GM23338 (cell line): ENCODE results near the gene EGLN2. TPM values are rescaled to one million over a fixed set of nuclear protein-coding genes. Genes with fewer than 3 reads are reported as not detected.
A peak's percentile ranks its signal among the peaks of the same experiment; 100 is the strongest.

Experiments used
- ATAC-seq: fragments of 200-7000 bp; cut with Tn5 transposase; 3 replicates; pipeline ENCODE4 v1.9.1; 2020
- DNase-seq: peaks from one replicate; pipeline ENCODE4 v3.0.0-alpha.2; 2015; ENCODE audit warnings: low spot score
- H2AFZ ChIP-seq: fragments of 200-600 bp; sonication (generic); 2 replicates; pipeline ENCODE4 v1.8.0; 2016; ENCODE audit warnings: antibody characterized with exemption, mild to moderate bottlenecking, moderate library complexity
- H3F3A ChIP-seq: fragments of 200-600 bp; sonication (generic); replicated peaks from 2 replicates; pipeline ENCODE4 v1.8.0; 2017; ENCODE audit warnings: antibody characterized with exemption, mixed run types, low read depth
- H3K27ac ChIP-seq: fragments of 200-600 bp; sonication (generic); 2 replicates; pipeline ENCODE4 v1.6.1; 2016; ENCODE audit warnings: low read depth
- H3K27me3 ChIP-seq: fragments of 200-600 bp; sonication (generic); 2 replicates; pipeline ENCODE4 v1.8.0; 2016; ENCODE audit warnings: mild to moderate bottlenecking, mixed run types, moderate library complexity; ENCODE audit not compliant: insufficient read depth
- H3K36me3 ChIP-seq: fragments of 200-600 bp; sonication (generic); 2 replicates; pipeline ENCODE4 v1.8.0; 2016; ENCODE audit warnings: mild to moderate bottlenecking; ENCODE audit not compliant: insufficient read depth
- H3K4me1 ChIP-seq: fragments of 200-600 bp; sonication (generic); 2 replicates; pipeline ENCODE4 v1.8.0; 2016; ENCODE audit warnings: mild to moderate bottlenecking, moderate library complexity; ENCODE audit not compliant: insufficient read depth
- H3K4me2 ChIP-seq: fragments of 200-600 bp; sonication (generic); 2 replicates; pipeline ENCODE4 v1.7.1; 2017; ENCODE audit warnings: mixed run types
- H3K4me3 ChIP-seq: fragments of 200-600 bp; sonication (generic); 2 replicates; pipeline ENCODE4 v1.6.1; 2016; ENCODE audit warnings: mixed run types
- H3K79me2 ChIP-seq: fragments of 200-600 bp; sonication (generic); replicated peaks from 2 replicates; pipeline ENCODE4 v1.8.0; 2017; ENCODE audit warnings: mild to moderate bottlenecking; ENCODE audit not compliant: insufficient read depth
- H3K9me2 ChIP-seq: fragments of 200-600 bp; sonication (generic); 2 replicates; pipeline ENCODE4 v1.8.0; 2017; ENCODE audit not compliant: insufficient read depth
- H4K20me1 ChIP-seq: fragments of 200-600 bp; sonication (generic); replicated peaks from 2 replicates; pipeline ENCODE4 v1.8.0; 2017; ENCODE audit warnings: mild to moderate bottlenecking; ENCODE audit not compliant: insufficient read depth
- H3K27ac Mint-ChIP-seq: 2 replicates; pipeline ENCODE4 v1.8.0; 2020; ENCODE audit warnings: inconsistent platforms, mild to moderate bottlenecking, moderate library complexity, mixed read lengths
- H3K27me3 Mint-ChIP-seq: 3 replicates; pipeline ENCODE4 v1.8.0; 2022; ENCODE audit warnings: low read depth, mild to moderate bottlenecking, moderate library complexity, mixed read lengths, inconsistent platforms; ENCODE audit not compliant: insufficient read depth, poor library complexity
- H3K36me3 Mint-ChIP-seq: 3 replicates; pipeline ENCODE4 v1.8.0; 2021; ENCODE audit warnings: low read depth, mild to moderate bottlenecking, inconsistent platforms, moderate library complexity, mixed read lengths
- H3K4me1 Mint-ChIP-seq: 3 replicates; pipeline ENCODE4 v1.8.0; 2020; ENCODE audit warnings: mild to moderate bottlenecking, inconsistent platforms, mixed read lengths
- H3K4me3 Mint-ChIP-seq: 3 replicates; pipeline ENCODE4 v1.8.0; 2021; ENCODE audit warnings: moderate library complexity, mild to moderate bottlenecking, inconsistent platforms, mixed read lengths
- H3K9me3 Mint-ChIP-seq: 3 replicates; pipeline ENCODE4 v1.8.0; 2020; ENCODE audit warnings: moderate library complexity, mild to moderate bottlenecking, inconsistent platforms, mixed read lengths
- ETS1 ChIP-seq: IDR thresholded peaks from 2 replicates; pipeline ENCODE4 v1.6.1; 2016; ENCODE audit warnings: antibody characterized with exemption
- EZH2 ChIP-seq: fragments of 200-600 bp; sonication (generic); IDR thresholded peaks from one replicate; pipeline ENCODE4 v1.8.0; 2017; ENCODE audit warnings: antibody characterized with exemption, mild to moderate bottlenecking, low read depth; ENCODE audit not compliant: unreplicated experiment
- EZH2phosphoT487 ChIP-seq: fragments of 200-600 bp; sonication (generic); IDR thresholded peaks from one replicate; pipeline ENCODE4 v1.8.1; 2018; ENCODE audit warnings: antibody characterized with exemption; ENCODE audit not compliant: unreplicated experiment
- STAT1 ChIP-seq: IDR thresholded peaks from one replicate; pipeline ENCODE4 v1.6.1; 2016; ENCODE audit warnings: antibody characterized with exemption; ENCODE audit not compliant: unreplicated experiment
- polyA plus RNA-seq: library from polyadenylated mRNA; unstranded; fragments of >200 nt; fragmentation: Nextera tagmentation; extraction: Ambion mirVana; gene quantifications from 2 replicates; pipeline ENCODE4 v1.2.1, GENCODE V29; 2016
- total RNA-seq: library from RNA; depleted of rRNA; stranded (reverse); fragments of >200 nt; shearing (Covaris generic); gene quantifications from 2 replicates; pipeline ENCODE4 v1.2.3, GENCODE V29; 2014
- TF ChIP-seq, protein P1 (sequence below): IDR thresholded peaks from one replicate; pipeline ENCODE4 v1.6.1; 2018; ENCODE audit warnings: antibody characterized with exemption; ENCODE audit not compliant: unreplicated experiment
- TF ChIP-seq, protein P2 (sequence below), 2 experiments: fragments of 200-600 bp in 1 of 2; sonication (generic) in 1 of 2; conservative IDR thresholded peaks; 2 replicates each; pipeline versions ENCODE4 v1.5.1 to v1.6.1; 2016 to 2017; ENCODE audit warnings: antibody characterized with exemption in 2 of 2, low read depth in 2 of 2, mild to moderate bottlenecking in 2 of 2, moderate library complexity in 1 of 2

The EGLN2 gene
- total and polyA plus RNA-seq, 2 experiments from 2014 or later = 59.9 to 118 TPM

GRCh38 chr19:40777937-40778705 lies 20.9 kb upstream of the EGLN2 start, which contains the start of gene RAB4B (continued):
- TF ChIP-seq, protein P1, sequence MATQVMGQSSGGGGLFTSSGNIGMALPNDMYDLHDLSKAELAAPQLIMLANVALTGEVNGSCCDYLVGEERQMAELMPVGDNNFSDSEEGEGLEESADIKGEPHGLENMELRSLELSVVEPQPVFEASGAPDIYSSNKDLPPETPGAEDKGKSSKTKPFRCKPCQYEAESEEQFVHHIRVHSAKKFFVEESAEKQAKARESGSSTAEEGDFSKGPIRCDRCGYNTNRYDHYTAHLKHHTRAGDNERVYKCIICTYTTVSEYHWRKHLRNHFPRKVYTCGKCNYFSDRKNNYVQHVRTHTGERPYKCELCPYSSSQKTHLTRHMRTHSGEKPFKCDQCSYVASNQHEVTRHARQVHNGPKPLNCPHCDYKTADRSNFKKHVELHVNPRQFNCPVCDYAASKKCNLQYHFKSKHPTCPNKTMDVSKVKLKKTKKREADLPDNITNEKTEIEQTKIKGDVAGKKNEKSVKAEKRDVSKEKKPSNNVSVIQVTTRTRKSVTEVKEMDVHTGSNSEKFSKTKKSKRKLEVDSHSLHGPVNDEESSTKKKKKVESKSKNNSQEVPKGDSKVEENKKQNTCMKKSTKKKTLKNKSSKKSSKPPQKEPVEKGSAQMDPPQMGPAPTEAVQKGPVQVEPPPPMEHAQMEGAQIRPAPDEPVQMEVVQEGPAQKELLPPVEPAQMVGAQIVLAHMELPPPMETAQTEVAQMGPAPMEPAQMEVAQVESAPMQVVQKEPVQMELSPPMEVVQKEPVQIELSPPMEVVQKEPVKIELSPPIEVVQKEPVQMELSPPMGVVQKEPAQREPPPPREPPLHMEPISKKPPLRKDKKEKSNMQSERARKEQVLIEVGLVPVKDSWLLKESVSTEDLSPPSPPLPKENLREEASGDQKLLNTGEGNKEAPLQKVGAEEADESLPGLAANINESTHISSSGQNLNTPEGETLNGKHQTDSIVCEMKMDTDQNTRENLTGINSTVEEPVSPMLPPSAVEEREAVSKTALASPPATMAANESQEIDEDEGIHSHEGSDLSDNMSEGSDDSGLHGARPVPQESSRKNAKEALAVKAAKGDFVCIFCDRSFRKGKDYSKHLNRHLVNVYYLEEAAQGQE = no peak

- peaks cover 5% of the 10 kb centered on the region; the same call in 1 of the 2 replicates for H3F3A ChIP-seq
- H3K4me1 Mint-ChIP-seq = peaks cover 23% of the 10 kb centered on the region
- peaks cover 5% of the 10 kb centered on the region for H3K79me2 ChIP-seq
- H3K9me3 Mint-ChIP-seq = no peaks in the 10 kb centered on the region; the same call in 1 of the 3 replicates
- peak overlapping the region; percentile 54 for H3K4me3 ChIP-seq
- H3K27ac ChIP-seq = peak overlapping the region; percentile 90
- H2AFZ ChIP-seq = no peak overlapping the region
- peak overlapping the region; percentile 76 for H3K4me2 ChIP-seq
- H3K27ac Mint-ChIP-seq = peak overlapping the region; percentile 100
- ATAC-seq (peak; percentile 81), DNase-seq (peak; percentile 99)
- no peaks in the 10 kb centered on the region for H3K9me2 ChIP-seq
- peaks cover 14% of the 10 kb centered on the region for H3K27me3 Mint-ChIP-seq
- peaks cover 11% of the 10 kb centered on the region for H3K4me1 ChIP-seq
- H3K4me3 Mint-ChIP-seq = peak overlapping the region; percentile 79
- H3K36me3 ChIP-seq = no peaks in the 10 kb centered on the region
- no peaks in the 10 kb centered on the region for H3K27me3 ChIP-seq
- H4K20me1 ChIP-seq = no peaks in the 10 kb centered on the region
- H3K36me3 Mint-ChIP-seq = peaks cover 12% of the 10 kb centered on the region
- TF ChIP-seq, protein P2, sequence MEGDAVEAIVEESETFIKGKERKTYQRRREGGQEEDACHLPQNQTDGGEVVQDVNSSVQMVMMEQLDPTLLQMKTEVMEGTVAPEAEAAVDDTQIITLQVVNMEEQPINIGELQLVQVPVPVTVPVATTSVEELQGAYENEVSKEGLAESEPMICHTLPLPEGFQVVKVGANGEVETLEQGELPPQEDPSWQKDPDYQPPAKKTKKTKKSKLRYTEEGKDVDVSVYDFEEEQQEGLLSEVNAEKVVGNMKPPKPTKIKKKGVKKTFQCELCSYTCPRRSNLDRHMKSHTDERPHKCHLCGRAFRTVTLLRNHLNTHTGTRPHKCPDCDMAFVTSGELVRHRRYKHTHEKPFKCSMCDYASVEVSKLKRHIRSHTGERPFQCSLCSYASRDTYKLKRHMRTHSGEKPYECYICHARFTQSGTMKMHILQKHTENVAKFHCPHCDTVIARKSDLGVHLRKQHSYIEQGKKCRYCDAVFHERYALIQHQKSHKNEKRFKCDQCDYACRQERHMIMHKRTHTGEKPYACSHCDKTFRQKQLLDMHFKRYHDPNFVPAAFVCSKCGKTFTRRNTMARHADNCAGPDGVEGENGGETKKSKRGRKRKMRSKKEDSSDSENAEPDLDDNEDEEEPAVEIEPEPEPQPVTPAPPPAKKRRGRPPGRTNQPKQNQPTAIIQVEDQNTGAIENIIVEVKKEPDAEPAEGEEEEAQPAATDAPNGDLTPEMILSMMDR (conservative IDR thresholded peaks at IDR 0.05; ENCODE audit: low read depth in 2 of 2) = no peak
- TF ChIP-seq EZH2 (no peak), STAT1 (no peak), ETS1 (0 out of 2 replicates have a peak, but pooled peaks have one; percentile 24), EZH2phosphoT487 (no peak)
- TF ChIP-seq, protein P1 = no peak
Measured at GRCh38 chr19:40778706-40779284, 20.2 kb upstream of the EGLN2 start.
